ENCODE measurements around the gene ABLIM3.

GRCh38 chr5:149304195-149305078, 163.1 kb downstream of the ABLIM3 start:
- no peak for TF ChIP-seq CTCF (IDR thresholded peaks at IDR 0.05)
- TF ChIP-seq POLR2AphosphoS5 (IDR thresholded peaks at IDR 0.05) = no peak

Measured in breast epithelium (tissue), 3 donors.